Activated CD8-positive, alpha-beta memory T cell treated with anti-CD3 and anti-CD28 coated beads, Interleukin-2, amount 50 U/mL, for 1 hour (primary cell): ENCODE measurements around the gene SLC35F4.

Experiments used
- DNase-seq: peaks from one replicate; pipeline ENCODE4 v3.0.0-alpha.2; 2020; ENCODE audit errors: extremely low read depth

The SLC35F4 gene

GRCh38 chr14:57634335-57634734 is 231.6 kb downstream of the SLC35F4 start:
- no peak for DNase-seq

GRCh38 chr14:57632649-57633048 is 233.2 kb downstream of the SLC35F4 start:
- no peak for DNase-seq

- DNase-seq = no peak
Observed at GRCh38 chr14:57617510-57617909, 248.4 kb downstream of the SLC35F4 start.

GRCh38 chr14:57612946-57613345 is 252.9 kb downstream of the SLC35F4 start:
- no peak for DNase-seq

- DNase-seq = no peak
Observed at GRCh38 chr14:57611555-57612075, 254.3 kb downstream of the SLC35F4 start.

- no peak for DNase-seq
Observed at GRCh38 chr14:57610631-57611030, 255.3 kb downstream of the SLC35F4 start.

- DNase-seq = no peak
Observed at GRCh38 chr14:57609192-57610075, 256.5 kb downstream of the SLC35F4 start.

- no peak for DNase-seq
Observed at GRCh38 chr14:57607086-57607485, 258.8 kb downstream of the SLC35F4 start.

- no peak for DNase-seq
Observed at GRCh38 chr14:57583396-57583795, 282.5 kb downstream of the SLC35F4 start.

- DNase-seq = no peak
Observed at GRCh38 chr14:57582746-57583145, 283.1 kb downstream of the SLC35F4 start.

GRCh38 chr14:57578801-57579200 is 287.1 kb downstream of the SLC35F4 start:
- DNase-seq = no peak

- no peak for DNase-seq
Observed at GRCh38 chr14:57576498-57576897, 289.4 kb downstream of the SLC35F4 start.

GRCh38 chr14:57575482-57575881 is 290.4 kb downstream of the SLC35F4 start:
- DNase-seq = no peak

- no peak for DNase-seq
Observed at GRCh38 chr14:57574617-57575288, 291.1 kb downstream of the SLC35F4 start.

- DNase-seq = no peak
Observed at GRCh38 chr14:57573173-57573572, 292.7 kb downstream of the SLC35F4 start.

GRCh38 chr14:57568554-57568953 is 297.3 kb downstream of the SLC35F4 start:
- DNase-seq = no peak

GRCh38 chr14:57567220-57567619 is 298.7 kb downstream of the SLC35F4 start:
- no peak for DNase-seq

- DNase-seq = no peak
Observed at GRCh38 chr14:57560681-57561080, 305.2 kb downstream of the SLC35F4 start.

GRCh38 chr14:57559576-57559975 is 306.3 kb downstream of the SLC35F4 start:
- DNase-seq = no peak

GRCh38 chr14:57549765-57550420 is 316.0 kb downstream of the SLC35F4 start:
- DNase-seq = no peak

GRCh38 chr14:57549016-57549564 is 316.8 kb downstream of the SLC35F4 start:
- no peak for DNase-seq

GRCh38 chr14:57547131-57547530 is 318.8 kb downstream of the SLC35F4 start:
- no peak for DNase-seq
